Measurements from ENCODE around the gene LIPA. TPM values are rescaled to one million over a fixed set of nuclear protein-coding genes. Genes with fewer than 3 reads are reported as not detected.

The LIPA gene
- 10 to 100 TPM; 19.8 to 30.4 TPM for total RNA-seq

DNA sequence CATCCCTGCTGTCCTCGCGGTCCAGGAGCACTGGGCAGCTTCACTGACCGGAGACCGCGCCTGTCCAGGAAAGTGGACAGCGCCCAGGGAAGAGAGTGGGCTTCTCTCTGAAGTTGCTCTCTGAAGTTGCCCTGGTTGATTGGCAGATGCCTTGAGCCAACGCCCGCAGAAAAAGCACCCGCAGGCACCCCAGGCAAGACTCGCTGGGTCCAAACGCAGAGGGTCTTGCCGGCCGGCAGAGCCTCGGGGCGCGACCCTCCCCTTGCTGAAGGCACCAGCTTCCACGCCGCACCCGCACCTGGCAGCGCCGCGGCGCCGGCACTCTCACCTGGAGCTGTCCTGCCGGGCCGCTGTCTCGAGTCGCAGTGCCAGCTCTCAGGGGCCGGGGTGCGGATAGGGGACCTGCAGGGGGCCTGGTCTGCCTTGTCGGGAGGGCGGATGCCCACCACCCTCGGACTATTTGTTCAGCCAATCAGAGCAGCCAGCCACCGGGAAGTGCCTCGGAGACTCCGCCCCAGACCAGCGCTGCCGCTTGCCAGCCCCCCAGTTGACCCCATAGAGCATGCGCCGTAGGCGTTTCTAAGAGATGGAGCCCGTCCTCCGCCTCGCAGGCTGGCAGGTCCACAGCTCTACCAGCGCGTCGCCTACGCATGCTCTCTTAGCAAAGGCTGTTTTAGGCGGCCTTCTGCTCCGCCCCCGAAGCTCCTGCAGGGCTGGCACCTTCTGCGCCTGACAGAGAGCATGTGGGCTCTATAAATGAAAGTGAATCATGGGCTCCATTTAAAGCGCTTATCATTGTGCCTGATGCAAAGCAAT, at the start of gene LIPA:
Gene LIPA, minus strand, starts transcription at position 367 of the 816 bp plus-strand sequence. CDS start 4,127 bp downstream, outside the sequence.
- Histone ChIP-seq H3K4me1 (peaks cover 8% of the 10 kb centered on the region), H3K36me3 (replicated peaks in 1 of 2; ENCODE audit: insufficient read depth in 1 of 2, low read depth in 2 of 2) (no peaks in the 10 kb centered on the region), H3K4me3 (peak within 1 kb of the TSS; percentile 67 to 86), H3K27ac (peak within 1 kb of the TSS; percentile 65 to 82 (median 78)), H3K9me3 (no peaks in the 10 kb centered on the region), H3K27me3 (no peaks in the 10 kb centered on the region)
- ATAC-seq = peak; percentile 100
- intact Hi-C loops (cut with DNase I) = no loop called here
- peak; percentile 92 to 98 (median 98) for DNase-seq
- WGBS, 2 donors = 0 to 1% methylated on average over 11 to 52 of the region's 53 CpGs
- TF ChIP-seq, protein P1, sequence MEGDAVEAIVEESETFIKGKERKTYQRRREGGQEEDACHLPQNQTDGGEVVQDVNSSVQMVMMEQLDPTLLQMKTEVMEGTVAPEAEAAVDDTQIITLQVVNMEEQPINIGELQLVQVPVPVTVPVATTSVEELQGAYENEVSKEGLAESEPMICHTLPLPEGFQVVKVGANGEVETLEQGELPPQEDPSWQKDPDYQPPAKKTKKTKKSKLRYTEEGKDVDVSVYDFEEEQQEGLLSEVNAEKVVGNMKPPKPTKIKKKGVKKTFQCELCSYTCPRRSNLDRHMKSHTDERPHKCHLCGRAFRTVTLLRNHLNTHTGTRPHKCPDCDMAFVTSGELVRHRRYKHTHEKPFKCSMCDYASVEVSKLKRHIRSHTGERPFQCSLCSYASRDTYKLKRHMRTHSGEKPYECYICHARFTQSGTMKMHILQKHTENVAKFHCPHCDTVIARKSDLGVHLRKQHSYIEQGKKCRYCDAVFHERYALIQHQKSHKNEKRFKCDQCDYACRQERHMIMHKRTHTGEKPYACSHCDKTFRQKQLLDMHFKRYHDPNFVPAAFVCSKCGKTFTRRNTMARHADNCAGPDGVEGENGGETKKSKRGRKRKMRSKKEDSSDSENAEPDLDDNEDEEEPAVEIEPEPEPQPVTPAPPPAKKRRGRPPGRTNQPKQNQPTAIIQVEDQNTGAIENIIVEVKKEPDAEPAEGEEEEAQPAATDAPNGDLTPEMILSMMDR (IDR thresholded peaks at IDR 0.05) = peak in 1 of 7 experiments; percentile 5
- peak; percentile 38 to 75 (median 65) for TF ChIP-seq POLR2A (IDR thresholded peaks at IDR 0.05)

DNA sequence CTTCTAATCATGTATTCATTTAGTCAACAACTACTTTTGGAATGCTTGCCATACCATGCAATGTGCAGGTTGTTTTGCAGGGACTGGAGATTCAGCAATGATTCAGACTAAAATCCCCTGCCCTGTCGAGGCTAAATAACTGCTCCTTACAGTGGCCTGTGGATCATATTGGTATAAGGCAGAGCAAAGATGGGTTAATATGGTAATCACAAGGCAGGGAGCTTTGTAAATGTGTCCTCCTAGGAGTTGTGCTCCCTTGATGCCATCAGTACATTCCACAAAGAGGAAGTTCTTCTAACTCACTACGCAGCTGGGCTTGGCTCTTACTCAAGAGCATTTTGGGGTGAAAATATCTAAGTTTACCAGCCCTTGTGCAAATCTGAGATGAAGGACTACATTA, 49.7 kb upstream of the LIPA start:
- DNase-seq = peak in 1 of 4 donors; percentile 52
- Histone ChIP-seq H3K4me1 (peaks cover 26% of the 10 kb centered on the region), H3K27me3 (no peaks in the 10 kb centered on the region), H3K9me3 (no peaks in the 10 kb centered on the region), H3K27ac (peak overlapping the region; percentile 56 to 90 (median 80)), H3K36me3 (replicated peaks in 1 of 2; ENCODE audit: insufficient read depth in 1 of 2, low read depth in 2 of 2) (no peaks in the 10 kb centered on the region), H3K4me3 (no peak overlapping the region)
- WGBS, 2 donors = 13 to 19% methylated on average over 2 of the region's 2 CpGs
- TF ChIP-seq, protein P1 (IDR thresholded peaks at IDR 0.05) = no peak
- TF ChIP-seq POLR2A (IDR thresholded peaks at IDR 0.05) = no peak
- ATAC-seq = peak; percentile 59
- intact Hi-C loops (cut with DNase I) = no loop called here

DNA sequence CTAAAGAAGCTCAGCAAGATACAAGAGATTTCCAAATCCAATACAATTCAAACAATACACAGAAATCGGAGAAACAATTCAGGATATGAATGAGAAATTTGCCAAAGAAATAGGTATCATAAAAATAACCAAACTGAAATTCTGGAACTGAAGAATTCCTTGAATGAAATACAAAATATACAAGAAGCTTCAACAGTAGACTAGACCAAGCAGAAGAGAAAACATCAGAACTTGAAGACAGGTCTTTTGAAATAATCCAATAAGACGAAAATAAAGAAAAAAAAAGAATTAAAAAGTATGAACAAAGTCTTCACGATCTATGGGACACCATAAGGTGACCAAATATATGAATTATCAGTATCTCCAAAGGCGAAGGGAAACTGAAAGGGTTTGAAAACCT, 47.5 kb upstream of the LIPA start:
- WGBS, 2 donors = 77 to 81% methylated on average over 4 of the region's 4 CpGs
- H3K36me3 ChIP-seq (replicated peaks in 1 of 2; ENCODE audit: insufficient read depth in 1 of 2, low read depth in 2 of 2) = no peaks in the 10 kb centered on the region
- TF ChIP-seq, protein P1 (IDR thresholded peaks at IDR 0.05) = no peak
- TF ChIP-seq POLR2A (IDR thresholded peaks at IDR 0.05) = no peak
- no peak overlapping the region for H3K27ac ChIP-seq
- DNase-seq = no peak
- intact Hi-C loops (cut with DNase I) = no loop called here
- H3K9me3 ChIP-seq = no peaks in the 10 kb centered on the region
- no peak overlapping the region for H3K4me3 ChIP-seq
- no peaks in the 10 kb centered on the region for H3K27me3 ChIP-seq
- ATAC-seq = no peak
- peaks cover 24% of the 10 kb centered on the region for H3K4me1 ChIP-seq

DNA sequence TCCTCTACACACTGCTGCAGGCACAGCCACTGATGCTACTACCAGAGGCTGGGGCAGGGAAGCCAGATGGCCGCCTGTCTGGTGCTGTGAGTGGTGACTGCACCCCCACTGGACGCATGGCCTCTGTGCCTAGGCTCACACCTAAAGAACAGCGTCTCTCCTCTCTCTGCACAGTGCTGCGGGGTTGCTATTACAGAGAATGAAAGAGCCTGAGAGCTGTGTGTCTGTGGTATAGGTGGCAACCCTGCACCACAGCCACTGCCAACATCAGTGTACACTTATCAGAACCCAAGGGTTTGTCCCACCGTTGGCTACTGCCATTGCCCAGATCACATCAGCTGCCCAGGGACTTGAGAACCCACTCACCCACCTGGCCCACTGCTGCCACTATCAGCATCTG, 46.2 kb upstream of the LIPA start:
- no peak overlapping the region for H3K4me3 ChIP-seq
- intact Hi-C loops (cut with DNase I) = no loop called here
- 78 to 95% methylated on average over 1 to 5 of the region's 5 CpGs for WGBS, 2 donors
- H3K27me3 ChIP-seq = no peaks in the 10 kb centered on the region
- no peak for ATAC-seq
- H3K27ac ChIP-seq = no peak overlapping the region
- TF ChIP-seq, protein P1 (IDR thresholded peaks at IDR 0.05) = no peak
- no peak for TF ChIP-seq POLR2A (IDR thresholded peaks at IDR 0.05)
- DNase-seq = no peak
- H3K4me1 ChIP-seq = peaks cover 14% of the 10 kb centered on the region
- H3K36me3 ChIP-seq (replicated peaks in 1 of 2; ENCODE audit: insufficient read depth in 1 of 2, low read depth in 2 of 2) = no peaks in the 10 kb centered on the region
- H3K9me3 ChIP-seq = no peaks in the 10 kb centered on the region

All from body of pancreas (tissue), 4 donors.